HG03103 (cell line): ENCODE measurements around the gene CRY1.
A peak's percentile ranks its signal among the peaks of the same experiment; 100 is the strongest.

Experiments used
- ATAC-seq: cut with Tn5 transposase; IDR thresholded peaks from one replicate; pipeline ENCODE4 v1.9.1; 2021; ENCODE audit warnings: low read depth; ENCODE audit not compliant: unreplicated experiment

Gene CRY1

GRCh38 chr12:107093417-107094182 is at the start of gene CRY1:
TSS of gene CRY1 (minus strand) at chr12:107093549. CDS start at chr12:107092961, 588 bp downstream.
- peak; percentile 83 for ATAC-seq

- ATAC-seq = no peak
Observed at GRCh38 chr12:107139787-107140186, 46.4 kb upstream of the CRY1 start.

GRCh38 chr12:107138990-107139389 is 45.6 kb upstream of the CRY1 start:
- no peak for ATAC-seq

- ATAC-seq = no peak
Observed at GRCh38 chr12:107135177-107135576, 41.8 kb upstream of the CRY1 start.

- no peak for ATAC-seq
Observed at GRCh38 chr12:107134558-107134957, 41.2 kb upstream of the CRY1 start.

- ATAC-seq = no peak
Observed at GRCh38 chr12:107133462-107133861, 40.1 kb upstream of the CRY1 start.

- no peak for ATAC-seq
Observed at GRCh38 chr12:107131832-107132616, 38.7 kb upstream of the CRY1 start.

- no peak for ATAC-seq
Observed at GRCh38 chr12:107130830-107131611, 37.7 kb upstream of the CRY1 start.

- ATAC-seq = no peak
Observed at GRCh38 chr12:107129315-107129930, 36.1 kb upstream of the CRY1 start.

- no peak for ATAC-seq
Observed at GRCh38 chr12:107127482-107128430, 34.4 kb upstream of the CRY1 start.

- ATAC-seq = no peak
Observed at GRCh38 chr12:107126796-107127481, 33.6 kb upstream of the CRY1 start.

GRCh38 chr12:107125833-107126232 is 32.5 kb upstream of the CRY1 start:
- ATAC-seq = no peak

GRCh38 chr12:107122452-107122958 is 29.2 kb upstream of the CRY1 start:
- no peak for ATAC-seq

GRCh38 chr12:107119091-107119490 is 25.7 kb upstream of the CRY1 start:
- no peak for ATAC-seq

- no peak for ATAC-seq
Observed at GRCh38 chr12:107118624-107119023, 25.3 kb upstream of the CRY1 start.

- ATAC-seq = no peak
Observed at GRCh38 chr12:107115119-107115518, 21.8 kb upstream of the CRY1 start.

- no peak for ATAC-seq
Observed at GRCh38 chr12:107111314-107111713, 18.0 kb upstream of the CRY1 start.
